LHCN-M2 (cell line): ENCODE results near the gene TRUB1. TPM values are rescaled to one million over a fixed set of nuclear protein-coding genes. Genes with fewer than 3 reads are reported as not detected.

Experiments
- DNase-seq: peaks from one replicate; pipeline ENCODE4 v3.0.0-alpha.2; 2012; ENCODE audit warnings: low read depth
- total RNA-seq: library from RNA; depleted of rRNA; stranded (reverse); fragments of >200 nt; gene quantifications from 2 replicates; pipeline ENCODE4 v1.2.3, GENCODE V29; 2014

Gene TRUB1
- total RNA-seq, 1 experiment from 2014 or later: 36.6 TPM

GRCh38 chr10:114975091-114975490, 37.1 kb downstream of the TRUB1 start:
- DNase-seq: no peak

GRCh38 chr10:114982989-114983388, 45.0 kb downstream of the TRUB1 start:
- DNase-seq: no peak

GRCh38 chr10:114987995-114988394, 50.0 kb downstream of the TRUB1 start:
- DNase-seq: peak; percentile 69

GRCh38 chr10:114990586-114990985, 52.6 kb downstream of the TRUB1 start:
- DNase-seq: no peak

- DNase-seq: no peak
Measured at GRCh38 chr10:114990991-114991390, 53.0 kb downstream of the TRUB1 start.

GRCh38 chr10:114992189-114992775, 54.3 kb downstream of the TRUB1 start:
- no peak for DNase-seq

- peak; percentile 50 for DNase-seq
Measured at GRCh38 chr10:114995468-114996247, 57.7 kb downstream of the TRUB1 start.

GRCh38 chr10:114996542-114996941, 58.5 kb downstream of the TRUB1 start:
- peak; percentile 71 for DNase-seq

GRCh38 chr10:114998993-114999392, 61.0 kb downstream of the TRUB1 start:
- DNase-seq: no peak

- DNase-seq: peak; percentile 56
Measured at GRCh38 chr10:115001506-115002381, 63.7 kb downstream of the TRUB1 start.

- no peak for DNase-seq
Measured at GRCh38 chr10:115003396-115003795, 65.4 kb downstream of the TRUB1 start.

GRCh38 chr10:115004236-115004862, 66.4 kb downstream of the TRUB1 start:
- DNase-seq: no peak

GRCh38 chr10:115005771-115006170, 67.8 kb downstream of the TRUB1 start:
- no peak for DNase-seq

GRCh38 chr10:115018185-115018931, 80.4 kb downstream of the TRUB1 start:
- DNase-seq: no peak

- no peak for DNase-seq
Measured at GRCh38 chr10:115020449-115020848, 82.5 kb downstream of the TRUB1 start.

GRCh38 chr10:115022733-115023132, 84.7 kb downstream of the TRUB1 start:
- DNase-seq: no peak

- no peak for DNase-seq
Measured at GRCh38 chr10:115023715-115024114, 85.7 kb downstream of the TRUB1 start.

GRCh38 chr10:115024371-115024770, 86.4 kb downstream of the TRUB1 start:
- no peak for DNase-seq

GRCh38 chr10:115026056-115026745, 88.2 kb downstream of the TRUB1 start:
- DNase-seq: no peak

GRCh38 chr10:115026746-115027140, 88.7 kb downstream of the TRUB1 start:
- no peak for DNase-seq
